Thyroid gland (tissue), 4 donors: ENCODE measurements around the gene VRK3.

Source experiments
- CTCF ChIP-seq, 6 experiments: fragments of 200-600 bp in 3 of 6; fragments of 450-650 bp in 3 of 6; sonication (generic) in 3 of 6; IDR thresholded peaks; one replicate each; pipeline ENCODE4 v1.5.1; 2016 to 2019; ENCODE audit warnings: antibody characterized with exemption in 6 of 6, mild to moderate bottlenecking in 2 of 6, inconsistent platforms in 1 of 6, moderate library complexity in 1 of 6
- POLR2A ChIP-seq, 2 donors: fragments of 450-650 bp; IDR thresholded peaks; one replicate each; pipeline ENCODE4 v1.6.1; 2017; ENCODE audit warnings: antibody characterized with exemption in 2 of 2, mild to moderate bottlenecking in 2 of 2, moderate library complexity in 1 of 2

- no peak for TF ChIP-seq CTCF (IDR thresholded peaks at IDR 0.05)
- TF ChIP-seq POLR2A (IDR thresholded peaks at IDR 0.05), result no peak
Measured at GRCh38 chr19:49972841-49973240, 52.3 kb downstream of the VRK3 start.
